Measurements from ENCODE around the gene CDAN1.

CDAN1 gene

DNA sequence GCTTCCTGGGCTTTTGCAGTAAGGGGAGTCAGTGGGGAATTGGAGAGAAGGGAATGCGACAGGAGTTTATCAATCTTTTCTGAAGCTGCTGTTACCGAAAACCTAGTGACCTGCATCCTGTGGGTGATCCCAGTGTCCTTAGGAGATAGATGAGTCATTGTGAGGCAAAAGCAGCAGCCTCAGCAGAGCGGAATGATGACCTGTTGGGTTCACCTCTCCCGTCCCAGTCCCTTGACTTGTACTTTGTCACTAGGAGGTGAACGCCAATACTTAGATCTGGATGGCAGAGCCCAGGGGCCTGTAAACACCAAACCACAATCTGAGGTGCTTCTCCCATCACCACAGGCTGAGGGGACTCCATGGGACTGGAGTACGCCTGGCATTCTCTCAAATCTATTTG lies 17.9 kb downstream of the CDAN1 start:
- no peaks in the 10 kb centered on the region for H3K9me2 ChIP-seq (replicated peaks; ENCODE audit: insufficient read depth, low read length)
- TF ChIP-seq, protein P1, sequence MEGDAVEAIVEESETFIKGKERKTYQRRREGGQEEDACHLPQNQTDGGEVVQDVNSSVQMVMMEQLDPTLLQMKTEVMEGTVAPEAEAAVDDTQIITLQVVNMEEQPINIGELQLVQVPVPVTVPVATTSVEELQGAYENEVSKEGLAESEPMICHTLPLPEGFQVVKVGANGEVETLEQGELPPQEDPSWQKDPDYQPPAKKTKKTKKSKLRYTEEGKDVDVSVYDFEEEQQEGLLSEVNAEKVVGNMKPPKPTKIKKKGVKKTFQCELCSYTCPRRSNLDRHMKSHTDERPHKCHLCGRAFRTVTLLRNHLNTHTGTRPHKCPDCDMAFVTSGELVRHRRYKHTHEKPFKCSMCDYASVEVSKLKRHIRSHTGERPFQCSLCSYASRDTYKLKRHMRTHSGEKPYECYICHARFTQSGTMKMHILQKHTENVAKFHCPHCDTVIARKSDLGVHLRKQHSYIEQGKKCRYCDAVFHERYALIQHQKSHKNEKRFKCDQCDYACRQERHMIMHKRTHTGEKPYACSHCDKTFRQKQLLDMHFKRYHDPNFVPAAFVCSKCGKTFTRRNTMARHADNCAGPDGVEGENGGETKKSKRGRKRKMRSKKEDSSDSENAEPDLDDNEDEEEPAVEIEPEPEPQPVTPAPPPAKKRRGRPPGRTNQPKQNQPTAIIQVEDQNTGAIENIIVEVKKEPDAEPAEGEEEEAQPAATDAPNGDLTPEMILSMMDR (IDR thresholded peaks at IDR 0.05; ENCODE audit: insufficient read depth, low read length, poor library complexity, severe bottlenecking), result no peak
- no peak for TF ChIP-seq EZH2phosphoT487 (conservative IDR thresholded peaks at IDR 0.05; ENCODE audit: low read length)
- H3K9ac ChIP-seq (ENCODE audit: low read length), result no peak overlapping the region
- no peaks in the 10 kb centered on the region for H3K36me3 ChIP-seq (ENCODE audit: low read length)
- no peak overlapping the region for H3K4me3 ChIP-seq (ENCODE audit: insufficient read depth, low read length, poor library complexity, severe bottlenecking)
- H3K9me3 ChIP-seq (ENCODE audit: insufficient read depth, low read length), result no peaks in the 10 kb centered on the region
- no peaks in the 10 kb centered on the region for H3F3A ChIP-seq (ENCODE audit: insufficient read depth)
- no peak overlapping the region for H3K27ac ChIP-seq (ENCODE audit: low read depth, low read length)
- H2AFZ ChIP-seq (ENCODE audit: low read depth, low read length, severe bottlenecking), result no peak overlapping the region
- H3K79me2 ChIP-seq (ENCODE audit: insufficient read depth, low read length), result no peaks in the 10 kb centered on the region
- H4K20me1 ChIP-seq (ENCODE audit: low read depth, low read length), result no peaks in the 10 kb centered on the region
- no peak overlapping the region for H3K4me2 ChIP-seq (ENCODE audit: low read depth, low read length, poor library complexity, severe bottlenecking)
- no peaks in the 10 kb centered on the region for H3K27me3 ChIP-seq (ENCODE audit: low read length)

DNA sequence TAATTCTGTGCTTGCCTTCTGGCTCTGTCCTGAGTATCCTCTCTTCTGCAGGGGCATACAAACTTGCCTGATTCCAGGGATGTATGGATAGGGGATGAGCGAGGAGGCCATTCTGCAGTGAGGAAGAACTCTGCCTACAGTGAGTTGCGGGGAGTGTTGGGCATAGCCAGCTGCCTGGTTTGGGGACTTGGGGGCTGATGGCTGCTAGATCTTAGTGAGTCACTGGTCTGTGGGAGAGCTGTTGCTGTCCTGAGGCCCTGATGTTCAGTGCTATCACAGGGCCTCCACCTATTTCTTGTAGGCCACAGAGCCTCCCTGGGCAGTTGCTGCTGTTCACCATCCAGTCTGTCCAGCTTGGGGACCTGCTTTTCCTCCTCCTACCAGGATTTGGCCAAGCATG lies 20.3 kb downstream of the CDAN1 start:
- H3F3A ChIP-seq (ENCODE audit: insufficient read depth), result no peaks in the 10 kb centered on the region; the same call in 1 of the 2 replicates
- H3K27me3 ChIP-seq (ENCODE audit: low read length), result no peaks in the 10 kb centered on the region
- TF ChIP-seq EZH2phosphoT487 (conservative IDR thresholded peaks at IDR 0.05; ENCODE audit: low read length), result no peak
- TF ChIP-seq, protein P1 (IDR thresholded peaks at IDR 0.05; ENCODE audit: insufficient read depth, low read length, poor library complexity, severe bottlenecking), result no peak
- H2AFZ ChIP-seq (ENCODE audit: low read depth, low read length, severe bottlenecking), result no peak overlapping the region
- H3K79me2 ChIP-seq (ENCODE audit: insufficient read depth, low read length), result no peaks in the 10 kb centered on the region
- H4K20me1 ChIP-seq (ENCODE audit: low read depth, low read length), result no peaks in the 10 kb centered on the region
- H3K9ac ChIP-seq (ENCODE audit: low read length), result no peak overlapping the region
- no peaks in the 10 kb centered on the region for H3K9me2 ChIP-seq (replicated peaks; ENCODE audit: insufficient read depth, low read length)
- H3K4me2 ChIP-seq (ENCODE audit: low read depth, low read length, poor library complexity, severe bottlenecking), result no peak overlapping the region
- H3K27ac ChIP-seq (ENCODE audit: low read depth, low read length), result no peak overlapping the region
- H3K36me3 ChIP-seq (ENCODE audit: low read length), result no peaks in the 10 kb centered on the region
- H3K9me3 ChIP-seq (ENCODE audit: insufficient read depth, low read length), result no peaks in the 10 kb centered on the region
- no peak overlapping the region for H3K4me3 ChIP-seq (ENCODE audit: insufficient read depth, low read length, poor library complexity, severe bottlenecking)

DNA sequence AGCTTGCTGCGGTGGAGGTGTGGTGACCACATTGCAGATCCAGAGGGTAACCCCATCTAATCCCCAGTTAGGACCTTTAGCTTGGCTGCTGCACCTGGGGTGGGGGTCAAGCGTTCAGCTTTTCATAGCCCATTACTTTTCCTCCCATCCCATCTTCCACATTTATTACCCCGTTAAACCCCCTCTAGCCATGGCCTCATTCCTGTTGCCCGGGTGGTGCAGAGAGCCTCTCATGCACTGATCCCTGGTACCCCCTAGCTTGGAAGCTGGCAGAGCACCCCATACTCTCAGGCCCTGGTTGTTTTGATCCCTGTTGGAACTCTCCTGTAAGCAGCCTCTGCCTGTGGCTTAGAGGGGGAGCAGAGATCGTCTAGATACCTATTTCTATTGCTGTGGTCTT lies 20.8 kb downstream of the CDAN1 start:
- TF ChIP-seq, protein P1 (IDR thresholded peaks at IDR 0.05; ENCODE audit: insufficient read depth, low read length, poor library complexity, severe bottlenecking), result no peak
- no peak for TF ChIP-seq EZH2phosphoT487 (conservative IDR thresholded peaks at IDR 0.05; ENCODE audit: low read length)
- Histone ChIP-seq H3K9me2 (replicated peaks; ENCODE audit: insufficient read depth, low read length) (no peaks in the 10 kb centered on the region), H3K4me2 (ENCODE audit: low read depth, low read length, poor library complexity, severe bottlenecking) (no peak overlapping the region), H3K27ac (ENCODE audit: low read depth, low read length) (no peak overlapping the region), H3K9ac (ENCODE audit: low read length) (no peak overlapping the region), H3K79me2 (ENCODE audit: insufficient read depth, low read length) (no peaks in the 10 kb centered on the region), H3K36me3 (ENCODE audit: low read length) (no peaks in the 10 kb centered on the region), H2AFZ (ENCODE audit: low read depth, low read length, severe bottlenecking) (no peak overlapping the region), H3K9me3 (ENCODE audit: insufficient read depth, low read length) (no peaks in the 10 kb centered on the region), H3K4me3 (ENCODE audit: insufficient read depth, low read length, poor library complexity, severe bottlenecking) (no peak overlapping the region), H4K20me1 (ENCODE audit: low read depth, low read length) (no peaks in the 10 kb centered on the region), H3F3A (ENCODE audit: insufficient read depth) (no peaks in the 10 kb centered on the region; the same call in 1 of the 2 replicates), H3K27me3 (ENCODE audit: low read length) (no peaks in the 10 kb centered on the region)
